GM19025 (cell line): ENCODE measurements around the gene MRPL18.
"Not testable (repeated sequence)": the region's sequence is repeated elsewhere in the genome, so short reads cannot be mapped to it uniquely, and the experiment has no call there.

Experiments used
- ATAC-seq: cut with Tn5 transposase; IDR thresholded peaks from one replicate; pipeline ENCODE4 v1.9.1; 2021; ENCODE audit warnings: mild to moderate bottlenecking, low read depth, moderate library complexity; ENCODE audit not compliant: unreplicated experiment

MRPL18 gene

DNA sequence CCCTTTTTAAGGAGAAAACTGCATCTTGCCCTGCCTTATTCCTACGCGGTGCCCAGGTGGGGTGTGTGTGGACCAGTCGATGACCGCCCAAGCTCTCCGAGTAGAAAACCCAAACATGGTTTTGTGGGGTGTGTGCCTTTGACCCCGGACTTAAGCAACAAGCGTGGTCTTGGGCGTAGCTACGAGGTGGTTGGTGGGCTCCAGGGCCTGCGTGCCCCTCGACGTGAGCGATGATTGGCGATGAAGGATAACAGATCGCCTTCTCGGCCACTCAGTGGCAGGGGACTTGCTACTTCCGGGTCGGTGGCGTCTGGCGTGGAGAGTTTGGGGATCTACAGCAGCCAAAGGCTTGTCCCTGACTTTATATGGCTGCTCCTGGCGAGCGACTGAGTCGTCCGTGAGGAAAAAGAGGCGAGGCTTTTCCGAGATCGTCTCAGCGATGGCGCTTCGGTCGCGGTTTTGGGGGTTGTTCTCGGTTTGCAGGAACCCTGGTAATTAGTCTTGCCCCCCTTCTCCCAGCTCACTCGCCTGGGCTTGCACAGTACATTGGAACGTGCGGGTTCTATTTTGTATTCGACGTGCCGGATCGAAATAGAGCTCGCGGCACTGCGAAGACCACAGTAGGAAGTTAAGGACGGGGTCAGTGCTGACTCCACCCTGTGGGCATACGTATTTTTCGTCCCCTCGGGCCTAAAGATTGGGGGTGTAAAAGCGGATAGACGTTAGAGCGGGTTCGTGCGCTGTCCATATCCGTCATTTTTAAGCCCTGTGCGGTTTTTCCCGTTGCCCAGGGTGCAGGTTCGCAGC is at the start of gene MRPL18:
TSS of gene MRPL18 (plus strand) at position 319 of the 807 bp plus-strand sequence. CDS start at position 440, 121 bp downstream.
- ATAC-seq = peak; percentile 81

DNA sequence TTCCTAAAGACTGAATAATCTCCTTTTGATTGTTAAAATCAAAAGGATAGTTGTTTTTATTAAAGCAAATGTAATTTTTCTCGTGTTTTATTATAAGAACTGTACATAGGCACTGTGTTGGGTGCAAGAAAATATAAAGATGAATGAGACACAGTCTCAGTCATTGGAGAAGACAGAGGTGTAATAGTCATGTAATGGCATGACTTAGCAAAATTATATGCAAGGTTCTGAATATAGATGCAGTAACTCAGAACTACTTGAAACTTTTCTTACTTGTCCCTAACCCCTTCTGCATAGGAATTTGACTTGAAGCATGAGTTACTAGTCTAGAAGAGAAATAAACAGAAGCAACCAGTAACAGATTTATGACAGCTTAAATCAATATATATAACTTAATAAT is 48.1 kb upstream of the MRPL18 start:
- ATAC-seq = no peak

DNA sequence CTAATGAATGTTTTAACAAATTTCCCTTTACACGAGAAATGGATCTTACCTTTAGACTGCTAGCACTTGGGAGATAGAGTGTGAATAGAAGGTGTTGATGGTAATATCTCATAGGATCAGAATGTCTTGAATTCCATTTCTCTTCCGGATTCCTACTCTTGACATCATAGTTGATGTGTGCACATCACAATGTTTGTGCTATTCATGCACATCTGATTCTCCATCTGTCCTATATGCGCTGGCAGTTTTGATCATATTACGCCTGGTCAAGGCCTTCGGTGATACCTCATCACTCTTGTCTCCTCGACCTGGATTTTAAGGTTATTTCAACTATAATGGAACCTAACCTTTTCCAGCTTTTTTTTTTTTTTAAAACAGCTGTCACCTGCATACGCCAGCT is 45.2 kb upstream of the MRPL18 start:
- ATAC-seq = no peak

DNA sequence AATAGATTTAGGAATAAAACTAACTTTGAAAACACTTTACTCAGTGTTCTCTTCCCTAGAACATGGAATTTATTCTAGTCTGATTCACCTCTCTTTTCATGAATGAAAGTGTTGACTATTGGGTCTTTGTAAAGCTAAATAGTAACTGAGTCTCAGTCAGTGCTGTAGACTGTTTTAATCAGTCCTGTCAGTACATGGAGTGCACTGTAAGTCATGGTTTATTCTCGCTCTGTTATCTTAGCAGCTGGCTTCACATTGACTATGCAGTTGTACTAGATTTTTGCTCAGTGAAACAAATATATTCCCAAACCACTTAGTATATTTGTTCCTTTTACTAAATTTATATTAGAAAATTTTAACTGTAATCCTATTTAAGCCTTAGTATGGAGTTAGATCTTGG is 43.5 kb upstream of the MRPL18 start:
- ATAC-seq = no peak

DNA sequence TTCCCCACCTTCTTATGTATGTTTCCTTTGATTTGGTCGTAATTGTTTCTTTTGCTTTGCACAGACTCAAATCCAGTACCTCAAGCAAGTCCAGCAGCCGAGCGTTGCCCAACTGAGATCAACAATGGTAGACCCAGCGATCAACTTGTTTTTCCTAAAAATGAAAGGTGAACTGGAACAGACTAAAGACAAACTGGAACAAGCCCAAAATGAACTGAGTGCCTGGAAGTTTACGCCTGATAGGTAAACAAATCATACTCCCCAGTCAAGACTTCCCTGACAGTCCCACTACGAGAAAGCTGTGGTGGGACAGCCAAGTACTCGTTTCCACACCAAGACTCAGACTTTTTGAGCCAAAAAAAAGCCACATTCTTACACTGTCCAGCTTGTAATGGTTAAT is 42.1 kb upstream of the MRPL18 start:
- ATAC-seq = not testable (repeated sequence)

DNA sequence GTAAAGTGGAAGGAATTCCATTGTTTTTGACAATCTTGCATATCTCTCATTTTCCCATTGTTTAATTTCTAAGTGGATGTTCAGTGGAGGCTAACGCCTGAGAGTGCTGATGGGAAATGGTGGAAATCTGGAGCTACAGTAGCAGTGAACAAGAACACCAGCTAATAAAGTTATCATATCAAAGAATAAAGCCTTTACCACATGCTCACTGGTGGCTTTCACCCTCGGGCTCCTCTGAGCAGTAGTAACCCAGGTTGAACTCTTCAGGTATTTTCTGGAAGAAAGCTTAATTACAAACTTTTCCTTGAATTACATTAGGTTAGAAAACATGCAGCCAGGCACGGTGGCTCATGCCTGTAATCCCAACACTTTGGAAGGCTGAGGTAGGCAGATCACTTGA is 38.8 kb upstream of the MRPL18 start:
- ATAC-seq = no peak

DNA sequence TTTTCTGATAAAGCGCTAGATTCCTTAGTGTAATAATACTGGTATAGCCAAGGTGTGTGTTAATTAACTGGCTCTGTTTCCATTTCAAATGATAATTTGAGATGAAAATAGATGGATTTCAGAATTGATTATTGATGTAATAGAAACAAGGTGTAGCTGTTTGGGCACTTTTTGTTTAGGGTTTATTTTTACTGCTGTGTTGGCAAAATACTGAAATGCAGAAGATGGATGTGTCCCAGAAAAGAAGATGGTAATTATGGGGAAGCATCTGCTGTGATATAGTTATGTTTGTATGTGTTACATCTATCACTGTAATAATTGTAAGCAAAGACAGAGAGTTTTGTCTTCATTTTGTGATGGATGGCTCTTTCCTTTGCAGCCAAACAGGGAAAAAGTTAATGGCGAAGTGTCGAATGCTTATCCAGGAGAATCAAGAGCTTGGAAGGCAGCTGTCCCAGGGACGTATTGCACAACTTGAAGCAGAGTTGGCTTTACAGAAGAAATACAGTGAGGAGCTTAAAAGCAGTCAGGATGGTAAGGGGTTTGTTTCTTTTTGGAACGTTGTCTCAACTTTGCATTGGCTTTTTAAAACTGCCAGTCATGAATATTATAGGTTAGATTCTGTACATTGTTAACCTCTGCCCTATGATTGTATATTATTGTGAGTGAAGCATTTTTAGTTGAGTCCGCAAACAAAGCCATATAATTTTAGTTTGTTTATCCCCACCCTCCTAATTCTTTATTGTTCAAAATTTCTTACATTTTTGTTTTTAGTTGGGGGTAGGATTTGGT is 37.0 kb upstream of the MRPL18 start:
- ATAC-seq = no peak

DNA sequence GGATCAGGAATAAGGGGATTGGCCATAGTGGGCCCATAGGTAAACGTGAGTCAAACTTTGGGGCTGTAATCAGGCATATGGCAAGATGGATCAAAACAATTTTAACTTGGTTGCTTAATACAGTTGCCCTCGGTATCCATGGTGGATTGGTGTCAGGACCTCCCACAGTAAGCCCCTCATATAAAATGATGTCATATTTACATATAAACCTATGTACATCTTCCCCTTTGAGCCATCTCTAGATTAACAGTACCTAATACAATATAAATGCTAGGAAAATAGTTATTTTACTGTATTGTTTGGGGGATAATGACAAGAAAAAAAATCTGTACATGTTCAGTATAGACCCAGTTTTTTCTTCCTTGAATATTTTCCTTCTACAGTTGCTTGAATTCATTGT is 35.9 kb upstream of the MRPL18 start:
- ATAC-seq = no peak

DNA sequence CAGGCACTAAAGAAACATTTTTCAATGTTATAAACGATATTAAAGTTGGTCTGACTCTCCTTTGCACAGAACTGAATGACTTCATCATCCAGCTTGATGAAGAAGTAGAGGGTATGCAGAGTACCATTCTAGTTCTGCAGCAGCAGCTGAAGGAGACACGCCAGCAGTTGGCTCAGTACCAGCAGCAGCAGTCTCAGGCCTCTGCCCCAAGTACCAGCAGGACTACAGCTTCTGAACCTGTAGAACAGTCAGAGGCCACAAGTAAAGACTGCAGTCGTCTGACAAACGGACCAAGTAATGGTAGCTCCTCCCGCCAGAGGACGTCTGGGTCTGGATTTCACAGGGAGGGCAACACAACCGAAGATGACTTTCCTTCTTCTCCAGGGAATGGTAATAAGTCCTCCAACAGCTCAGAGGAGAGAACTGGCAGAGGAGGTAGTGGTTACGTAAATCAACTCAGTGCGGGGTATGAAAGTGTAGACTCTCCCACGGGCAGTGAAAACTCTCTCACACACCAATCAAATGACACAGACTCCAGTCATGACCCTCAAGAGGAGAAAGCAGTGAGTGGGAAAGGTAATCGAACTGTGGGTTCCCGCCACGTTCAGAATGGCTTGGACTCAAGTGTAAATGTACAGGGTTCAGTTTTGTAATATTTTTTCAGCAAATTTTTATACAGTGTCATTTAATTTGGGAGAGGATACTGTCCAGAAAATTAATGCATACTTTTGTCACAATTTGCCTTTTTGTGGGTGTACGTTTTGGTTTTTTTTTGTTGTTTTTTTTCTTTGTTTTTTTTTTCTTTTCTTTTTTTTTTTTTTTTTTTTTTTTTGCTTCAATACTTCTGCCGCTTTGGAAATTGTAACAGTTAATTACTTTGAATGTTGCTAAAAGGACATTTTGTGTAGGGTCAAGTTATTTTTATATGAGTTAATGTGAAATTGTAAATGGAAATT is 35.0 kb upstream of the MRPL18 start:
- ATAC-seq = no peak

DNA sequence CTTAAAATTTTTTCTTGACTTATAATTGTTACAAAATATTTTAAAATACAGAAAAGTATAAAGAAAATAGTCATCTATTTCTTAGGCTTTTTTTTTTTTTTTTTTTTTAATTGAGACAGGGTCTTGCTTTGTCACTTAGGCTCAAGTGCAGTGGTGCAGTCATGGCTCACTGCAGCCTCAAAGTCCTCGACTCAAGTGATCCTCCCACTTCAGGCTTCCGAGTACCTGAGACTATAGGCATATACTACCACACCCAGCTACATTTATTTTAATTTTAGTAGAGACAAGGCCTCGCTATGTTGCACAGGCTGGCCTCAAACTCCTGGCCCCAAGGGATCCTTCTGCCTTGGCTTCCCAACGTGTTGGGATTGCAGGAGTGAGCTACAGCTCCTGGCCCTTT is 33.8 kb upstream of the MRPL18 start:
- no peak for ATAC-seq

DNA sequence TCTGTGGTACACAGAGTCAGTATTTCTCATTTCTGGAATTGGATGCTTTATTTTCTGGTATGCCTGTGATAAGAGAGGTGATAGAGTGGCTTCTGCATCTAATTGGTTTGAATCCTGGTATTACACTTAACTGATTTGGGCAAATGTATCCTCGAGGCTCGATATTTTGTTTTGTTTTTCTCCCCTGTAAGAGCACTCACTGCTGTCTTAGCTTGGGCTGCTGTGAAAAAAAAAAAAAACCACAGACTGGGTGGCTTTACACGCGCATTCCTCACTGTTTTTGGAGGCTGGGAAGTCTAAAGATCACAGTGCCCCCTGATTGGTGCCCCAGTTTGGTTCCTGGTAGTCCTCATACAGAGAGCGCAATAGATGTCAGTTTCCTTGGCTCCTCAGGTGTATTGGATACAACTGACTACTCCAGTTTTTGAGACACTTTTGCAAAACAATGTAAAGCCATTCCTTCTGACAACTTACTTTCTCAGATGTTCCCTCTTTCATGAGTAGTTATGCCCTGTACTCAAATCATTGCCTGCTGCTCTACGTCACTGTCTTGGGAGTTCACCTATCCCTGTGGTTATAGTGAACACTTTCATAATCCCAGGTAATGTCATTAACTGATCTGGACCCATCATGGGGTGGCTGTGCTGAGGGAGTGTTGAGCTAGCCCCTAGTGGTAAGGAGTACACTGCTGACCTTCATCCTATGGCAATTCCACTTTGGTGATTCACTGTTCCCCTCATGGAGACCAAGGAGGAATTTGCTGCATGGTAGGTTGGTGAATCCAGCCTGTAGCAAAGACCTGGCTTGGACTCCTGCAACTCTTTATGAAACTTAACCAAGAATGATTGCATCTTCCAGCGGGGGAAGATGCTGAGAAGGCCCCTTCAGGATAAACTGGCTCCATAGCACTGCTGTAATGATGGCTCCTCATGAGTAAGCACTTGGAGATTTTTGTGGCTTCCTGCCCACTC is 32.0 kb upstream of the MRPL18 start:
- no peak for ATAC-seq

DNA sequence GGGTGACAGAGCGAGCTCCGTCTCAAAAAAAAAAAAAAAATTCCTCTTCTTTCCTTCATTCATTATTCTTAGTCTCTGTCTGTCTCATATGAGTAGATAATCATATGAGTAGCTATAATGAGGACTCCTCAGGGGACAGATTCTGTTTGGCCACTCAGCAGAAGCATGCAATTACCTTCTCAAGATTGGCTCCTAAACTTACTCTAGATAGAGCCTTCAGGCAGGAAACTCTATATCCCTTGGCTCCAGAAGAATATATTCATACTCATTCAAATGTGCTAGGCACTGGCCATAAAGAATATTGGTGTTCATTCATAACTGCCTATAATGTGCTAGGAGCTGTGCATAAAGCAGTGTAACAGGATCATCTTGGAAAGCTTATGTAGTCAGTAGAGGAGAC is 30.6 kb upstream of the MRPL18 start:
- ATAC-seq = no peak

DNA sequence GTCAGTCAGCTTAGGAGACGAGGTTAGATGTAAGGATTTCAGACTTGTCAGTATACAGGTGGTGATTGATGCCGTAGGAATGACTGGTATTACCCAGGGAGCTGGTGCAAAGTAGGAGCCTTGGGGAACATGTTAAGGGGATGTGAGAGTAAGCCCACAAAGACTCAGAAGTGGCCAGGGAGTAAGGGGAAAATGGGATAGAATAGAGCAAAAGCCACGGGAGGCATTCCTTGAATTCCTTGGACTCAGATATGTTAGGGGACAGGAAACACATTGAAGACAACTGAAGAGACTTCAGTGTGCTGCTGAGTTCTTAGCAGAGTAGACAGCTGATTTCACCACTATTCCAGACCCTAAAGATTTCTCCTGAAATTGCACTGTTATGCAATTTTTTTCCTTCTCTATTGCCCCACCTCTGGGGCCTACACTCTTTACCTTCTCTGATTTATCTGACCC is 29.6 kb upstream of the MRPL18 start:
- no peak for ATAC-seq

DNA sequence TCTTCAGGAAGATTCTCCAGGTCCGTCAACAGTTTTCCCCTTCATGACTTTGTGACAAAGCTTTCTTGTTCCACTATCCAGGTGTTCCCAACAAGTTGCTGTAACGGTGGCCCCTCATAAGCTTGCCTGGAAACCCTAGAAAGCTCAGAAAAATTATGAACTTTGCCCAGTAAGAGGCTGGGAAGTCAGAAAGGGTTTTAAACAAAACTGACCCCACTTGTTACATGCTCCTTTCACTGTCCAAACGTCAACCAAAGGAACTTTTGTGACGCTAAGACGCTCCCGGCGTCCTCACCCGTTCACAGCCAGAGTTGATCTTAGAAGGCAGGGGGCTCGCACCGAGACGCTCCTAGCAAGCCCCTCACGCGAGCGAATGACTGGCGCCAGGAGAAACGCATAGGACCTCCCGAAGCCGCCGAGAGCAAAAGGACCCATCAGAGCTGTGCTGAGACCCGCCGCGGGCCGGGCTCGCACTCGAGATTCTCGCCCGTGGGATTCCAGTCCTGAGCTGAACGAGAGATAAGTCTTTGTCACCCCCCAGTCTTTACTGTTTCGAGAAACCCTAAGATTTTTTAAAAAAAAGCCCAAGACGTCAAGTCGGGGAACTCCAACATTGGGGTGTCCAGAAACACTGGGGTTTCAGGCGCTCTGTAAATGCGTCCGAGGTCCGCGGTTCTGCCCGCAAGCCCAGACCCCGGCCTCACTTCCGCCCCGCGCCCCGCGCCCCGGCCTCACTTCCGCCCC is 29.0 kb upstream of the MRPL18 start:
- ATAC-seq = peak; percentile 0

DNA sequence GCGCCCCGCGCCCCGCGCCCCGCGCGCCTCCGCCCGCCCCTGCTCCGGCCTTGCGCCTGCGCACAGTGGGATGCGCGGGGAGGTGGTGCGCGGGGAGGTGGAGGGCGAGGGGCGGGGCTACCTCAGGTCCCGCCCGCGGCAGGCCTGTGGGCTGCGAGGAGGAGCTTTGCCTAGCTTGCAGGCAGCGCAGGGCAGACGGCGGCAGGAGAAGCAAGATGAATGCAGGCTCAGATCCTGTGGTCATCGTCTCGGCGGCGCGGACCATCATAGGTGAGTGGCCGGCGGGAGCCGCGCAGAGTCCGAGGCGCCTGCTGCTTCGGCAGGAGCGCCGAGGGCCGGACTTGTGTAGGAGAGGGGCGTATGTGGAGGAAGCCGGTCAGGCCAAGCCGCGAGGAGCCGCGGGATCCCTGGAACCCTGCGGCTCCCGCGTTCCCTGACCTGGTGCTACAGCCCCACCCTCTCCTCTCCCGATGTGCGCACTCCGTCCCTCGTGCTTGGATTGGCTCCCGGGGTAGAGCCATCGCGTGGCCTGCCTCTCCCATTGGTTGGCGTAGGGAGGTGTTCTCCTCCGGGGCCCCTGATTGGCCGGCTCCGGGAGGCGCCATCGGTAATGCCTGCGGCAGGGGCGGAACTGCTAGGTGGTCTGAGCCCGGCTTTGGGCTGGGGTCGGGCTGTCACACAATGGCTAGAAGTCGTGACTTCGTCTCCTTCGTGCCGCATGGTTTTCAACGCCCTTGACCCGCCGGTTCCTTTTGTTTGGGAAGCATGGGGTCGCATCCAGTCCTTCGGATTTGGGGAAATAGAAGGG is 28.2 kb upstream of the MRPL18 start, which contains the start of gene ACAT2:
TSS of gene ACAT2 (plus strand) at position 173 of the 808 bp plus-strand sequence. CDS start at position 216, 43 bp downstream.
- ATAC-seq = peak; percentile 96

DNA sequence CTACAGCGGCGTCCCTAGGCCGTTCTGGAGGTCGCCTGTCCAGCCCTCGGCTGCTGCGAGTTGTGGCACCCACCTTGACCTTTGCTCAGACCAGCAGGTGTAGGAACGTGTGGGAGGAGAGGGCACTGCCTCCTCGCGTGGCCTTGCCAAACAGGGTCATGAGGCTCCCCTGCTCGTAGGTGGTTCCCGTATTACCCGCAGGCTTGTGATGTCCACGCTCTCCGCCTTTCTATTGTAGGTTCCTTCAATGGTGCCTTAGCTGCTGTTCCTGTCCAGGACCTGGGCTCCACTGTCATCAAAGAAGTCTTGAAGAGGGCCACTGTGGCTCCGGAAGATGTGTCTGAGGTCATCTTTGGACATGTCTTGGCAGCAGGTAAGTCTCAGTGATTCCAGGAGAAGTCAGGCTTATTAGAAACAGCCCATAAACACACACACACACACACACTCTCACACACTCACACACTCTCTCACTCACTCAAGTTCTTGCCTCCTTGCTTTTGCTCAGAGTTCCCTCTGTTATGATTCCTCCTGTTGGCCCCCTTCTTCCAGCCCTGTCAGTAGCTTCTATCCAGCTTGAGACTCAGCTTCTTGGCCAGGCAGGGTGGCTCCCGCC is 27.5 kb upstream of the MRPL18 start:
- no peak for ATAC-seq

DNA sequence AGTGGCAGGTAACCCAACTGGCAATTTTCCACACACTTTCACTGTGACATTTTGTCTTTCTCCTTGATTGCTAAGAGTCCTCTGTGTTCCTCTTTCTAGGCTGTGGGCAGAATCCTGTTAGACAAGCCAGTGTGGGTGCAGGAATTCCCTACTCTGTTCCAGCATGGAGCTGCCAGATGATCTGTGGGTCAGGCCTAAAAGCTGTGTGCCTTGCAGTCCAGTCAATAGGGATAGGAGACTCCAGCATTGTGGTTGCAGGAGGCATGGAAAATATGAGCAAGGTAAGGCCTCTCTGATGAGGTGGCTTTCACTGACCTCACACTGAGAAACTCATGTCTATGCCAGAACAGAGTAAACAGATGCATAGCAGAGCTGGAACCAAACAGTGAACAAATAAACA is 23.4 kb upstream of the MRPL18 start:
- ATAC-seq = no peak
